Measurements from ENCODE around the gene NFX1. TPM values are rescaled to one million over a fixed set of nuclear protein-coding genes. Genes with fewer than 3 reads are reported as not detected.

The NFX1 gene
- total RNA-seq, 1 donor from 2014 or later = 33.2 TPM

- no peak overlapping the region for H3K27ac Mint-ChIP-seq (ENCODE audit: unreplicated experiment)
- no peaks in the 10 kb centered on the region for H3K27me3 Mint-ChIP-seq (ENCODE audit: low read depth)
- no peaks in the 10 kb centered on the region for H3K4me1 Mint-ChIP-seq
- DNase-seq (ENCODE audit: low read depth, low spot score) = no peak
- peaks cover 32% of the 10 kb centered on the region for H3K36me3 Mint-ChIP-seq (ENCODE audit: low read depth)
- no peak for TF ChIP-seq CTCF (conservative IDR thresholded peaks at IDR 0.05)
- no peak overlapping the region for H3K4me3 Mint-ChIP-seq
- H3K9me3 Mint-ChIP-seq = no peaks in the 10 kb centered on the region
These were observed 56.2 kb downstream of the NFX1 start for GRCh38 chr9:33346564-33346963.

- Mint-ChIP-seq H3K4me1 (no peaks in the 10 kb centered on the region), H3K27me3 (ENCODE audit: low read depth) (no peaks in the 10 kb centered on the region), H3K4me3 (no peak overlapping the region), H3K36me3 (ENCODE audit: low read depth) (peaks cover 30% of the 10 kb centered on the region), H3K27ac (ENCODE audit: unreplicated experiment) (no peak overlapping the region), H3K9me3 (no peaks in the 10 kb centered on the region)
- no peak for TF ChIP-seq CTCF (conservative IDR thresholded peaks at IDR 0.05)
- no peak for DNase-seq (ENCODE audit: low read depth, low spot score)
These were observed 58.7 kb downstream of the NFX1 start for GRCh38 chr9:33348998-33349397.

GRCh38 chr9:33349743-33350142 lies 59.4 kb downstream of the NFX1 start:
- no peak overlapping the region for H3K27ac Mint-ChIP-seq (ENCODE audit: unreplicated experiment)
- no peaks in the 10 kb centered on the region for H3K27me3 Mint-ChIP-seq (ENCODE audit: low read depth)
- no peaks in the 10 kb centered on the region for H3K4me1 Mint-ChIP-seq
- no peaks in the 10 kb centered on the region for H3K9me3 Mint-ChIP-seq
- H3K36me3 Mint-ChIP-seq (ENCODE audit: low read depth) = peaks cover 28% of the 10 kb centered on the region
- TF ChIP-seq CTCF (conservative IDR thresholded peaks at IDR 0.05) = no peak
- H3K4me3 Mint-ChIP-seq = no peak overlapping the region
- DNase-seq (ENCODE audit: low read depth, low spot score) = no peak

GRCh38 chr9:33350310-33350709 lies 60.0 kb downstream of the NFX1 start:
- H3K36me3 Mint-ChIP-seq (ENCODE audit: low read depth) = peaks cover 28% of the 10 kb centered on the region
- no peak for TF ChIP-seq CTCF (conservative IDR thresholded peaks at IDR 0.05)
- DNase-seq (ENCODE audit: low read depth, low spot score) = no peak
- no peaks in the 10 kb centered on the region for H3K9me3 Mint-ChIP-seq
- H3K27me3 Mint-ChIP-seq (ENCODE audit: low read depth) = no peaks in the 10 kb centered on the region
- no peak overlapping the region for H3K4me3 Mint-ChIP-seq
- H3K27ac Mint-ChIP-seq (ENCODE audit: unreplicated experiment) = no peak overlapping the region
- no peaks in the 10 kb centered on the region for H3K4me1 Mint-ChIP-seq

GRCh38 chr9:33351547-33351946 lies 61.2 kb downstream of the NFX1 start:
- Mint-ChIP-seq H3K27me3 (ENCODE audit: low read depth) (no peaks in the 10 kb centered on the region), H3K9me3 (no peaks in the 10 kb centered on the region), H3K36me3 (ENCODE audit: low read depth) (peaks cover 26% of the 10 kb centered on the region), H3K27ac (ENCODE audit: unreplicated experiment) (no peak overlapping the region), H3K4me1 (no peaks in the 10 kb centered on the region), H3K4me3 (no peak overlapping the region)
- DNase-seq (ENCODE audit: low read depth, low spot score) = no peak
- TF ChIP-seq CTCF (conservative IDR thresholded peaks at IDR 0.05) = no peak
